G401 (cell line): ENCODE results near the gene GDI1. TPM values are rescaled to one million over a fixed set of nuclear protein-coding genes. Genes with fewer than 3 reads are reported as not detected.
A peak's percentile ranks its signal among the peaks of the same experiment; 100 is the strongest.

Experiments used
- DNase-seq: peaks from one replicate; pipeline ENCODE4 v3.0.0-alpha.2; 2015; ENCODE audit warnings: low spot score
- in situ Hi-C: cut with HindIII; loops from 2 replicates; pipeline ENCODE4 v1.10.0; 2016; ENCODE audit warnings: low sequenced_read_pairs, mixed read lengths
- total RNA-seq: library from RNA; depleted of rRNA; stranded (reverse); fragments of >200 nt; shearing (Covaris generic); gene quantifications from 2 replicates; pipeline ENCODE4 v1.2.3, GENCODE V29; 2014

Gene GDI1
- total RNA-seq, 1 experiment from 2014 or later = 57.6 TPM

GRCh38 chrX:154457491-154458115 lies 20.6 kb downstream of the GDI1 start:
- in situ Hi-C loops = no loop called here
- no peak for DNase-seq

DNA sequence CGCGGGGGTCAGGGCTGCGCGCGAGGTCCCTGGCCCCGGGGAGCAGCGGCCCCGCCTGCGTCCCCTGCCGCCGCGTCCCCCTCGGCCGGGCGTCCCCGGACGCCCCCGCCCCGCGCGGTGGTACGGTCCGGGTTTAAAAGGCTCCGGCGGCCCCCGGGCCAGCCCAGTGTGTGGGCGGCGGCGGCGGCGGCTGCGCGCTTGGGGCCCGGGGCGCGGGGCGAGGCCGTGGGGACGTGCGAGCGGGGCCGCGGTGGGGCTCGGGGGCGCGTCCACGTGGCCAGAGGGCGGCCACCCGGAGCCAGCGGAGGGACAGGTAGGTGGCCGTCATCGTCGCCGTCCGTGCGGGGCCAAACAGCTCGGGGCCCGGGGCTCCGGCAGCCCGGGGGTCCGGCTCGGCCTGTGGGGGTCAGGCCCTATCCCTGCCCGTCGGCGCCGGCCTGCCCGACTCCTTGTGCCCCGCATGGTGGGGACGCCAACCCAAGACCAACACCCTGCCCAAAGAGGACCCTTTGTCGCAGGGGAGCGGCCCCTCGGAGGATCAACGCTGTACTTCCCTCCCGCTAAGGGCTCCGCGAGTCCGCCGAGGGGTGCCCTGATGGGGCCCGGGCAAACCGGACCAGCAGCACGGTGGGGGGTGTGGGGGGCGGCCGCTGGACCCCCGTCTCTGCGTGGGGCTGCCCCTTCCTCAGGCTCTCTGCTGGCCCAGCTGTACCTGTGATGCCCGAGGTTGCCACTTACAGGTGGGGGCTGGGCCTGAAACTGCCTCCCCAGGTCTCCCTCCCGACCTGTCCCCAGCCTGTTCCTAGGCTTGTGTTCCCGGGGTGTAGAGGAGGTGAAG lies 21.4 kb downstream of the GDI1 start, which contains the start of gene PLXNA3:
PLXNA3 (plus strand) TSS at position 166 of the 838 bp plus-strand sequence. CDS start 1,903 bp downstream, outside the sequence.
- in situ Hi-C loops = no loop called here
- DNase-seq = no peak

- in situ Hi-C loops = no loop called here
- DNase-seq = peak; percentile 47
These were observed 22.2 kb downstream of the GDI1 start for GRCh38 chrX:154458954-154459778.

GRCh38 chrX:154459832-154460231 lies 22.9 kb downstream of the GDI1 start:
- in situ Hi-C loops = no loop called here
- no peak for DNase-seq

GRCh38 chrX:154460326-154460725 lies 23.4 kb downstream of the GDI1 start:
- no peak for DNase-seq
- in situ Hi-C loops = no loop called here

GRCh38 chrX:154462396-154462795 lies 25.4 kb downstream of the GDI1 start:
- in situ Hi-C loops = no loop called here
- no peak for DNase-seq

DNA sequence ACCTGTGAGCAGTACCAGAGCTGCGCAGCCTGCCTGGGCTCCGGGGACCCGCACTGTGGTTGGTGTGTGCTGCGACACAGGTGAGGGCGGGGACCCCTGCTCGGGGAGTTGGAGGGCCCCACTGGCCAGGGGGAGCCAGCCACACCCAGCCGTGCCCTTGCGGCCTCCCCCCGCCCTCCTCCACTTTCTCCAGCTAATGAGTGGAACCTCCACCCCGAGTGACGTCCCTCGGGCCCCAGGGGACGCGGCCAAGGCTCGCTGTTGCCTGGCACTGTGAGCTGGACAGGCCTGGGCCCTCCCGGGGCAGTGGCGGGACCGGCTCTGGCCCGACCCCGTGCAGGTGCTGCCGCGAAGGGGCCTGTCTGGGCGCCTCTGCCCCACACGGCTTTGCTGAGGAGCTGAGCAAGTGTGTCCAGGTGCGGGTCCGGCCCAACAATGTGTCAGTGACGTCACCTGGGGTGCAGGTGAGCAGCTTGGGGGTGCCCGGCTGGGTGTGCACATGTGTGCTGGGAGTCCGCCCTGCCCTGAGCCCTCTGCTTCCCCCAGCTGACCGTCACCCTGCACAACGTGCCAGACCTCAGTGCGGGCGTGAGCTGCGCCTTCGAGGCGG lies 26.8 kb downstream of the GDI1 start:
- DNase-seq = no peak
- in situ Hi-C loops = no loop called here

GRCh38 chrX:154464806-154465365 lies 27.9 kb downstream of the GDI1 start:
- DNase-seq = no peak
- in situ Hi-C loops = no loop called here

- in situ Hi-C loops = no loop called here
- no peak for DNase-seq
These were observed 28.6 kb downstream of the GDI1 start for GRCh38 chrX:154465601-154466000.

DNA sequence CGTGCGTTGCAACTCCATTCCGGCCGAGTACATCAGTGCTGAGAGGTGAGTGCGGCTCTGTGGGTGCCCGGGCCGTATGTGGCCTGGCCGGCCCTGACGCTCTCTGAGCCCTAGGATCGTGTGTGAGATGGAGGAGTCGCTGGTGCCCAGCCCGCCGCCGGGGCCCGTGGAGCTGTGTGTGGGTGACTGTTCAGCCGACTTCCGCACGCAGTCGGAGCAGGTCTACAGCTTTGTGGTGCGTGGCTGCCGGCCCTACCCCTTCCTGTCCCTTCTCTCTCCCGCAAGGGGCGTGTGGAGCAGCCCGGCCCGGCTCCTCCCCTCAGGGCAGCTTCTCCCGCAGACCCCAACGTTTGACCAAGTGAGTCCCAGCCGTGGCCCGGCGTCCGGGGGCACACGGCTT lies 29.1 kb downstream of the GDI1 start:
- no peak for DNase-seq
- in situ Hi-C loops = no loop called here

DNA sequence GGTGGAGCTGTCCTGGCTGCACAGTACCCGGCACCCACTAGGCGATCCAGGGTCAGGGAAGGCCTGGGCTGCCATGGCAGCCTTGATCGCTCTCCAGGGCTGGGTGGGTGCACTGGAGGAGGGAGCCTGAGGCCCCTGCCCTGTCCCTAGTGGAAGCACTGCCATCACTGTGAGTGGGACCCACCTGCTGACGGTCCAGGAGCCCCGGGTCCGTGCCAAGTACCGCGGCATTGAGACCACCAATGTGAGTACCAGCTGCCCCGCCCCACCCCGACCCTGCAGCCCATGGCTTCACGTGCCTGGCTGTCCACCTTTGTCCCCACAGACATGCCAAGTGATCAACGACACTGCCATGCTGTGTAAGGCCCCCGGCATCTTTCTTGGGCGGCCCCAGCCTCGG lies 30.0 kb downstream of the GDI1 start:
- in situ Hi-C loops = no loop called here
- DNase-seq = no peak

- in situ Hi-C loops = no loop called here
- DNase-seq = no peak
These were observed 30.6 kb downstream of the GDI1 start for GRCh38 chrX:154467556-154467955.

DNA sequence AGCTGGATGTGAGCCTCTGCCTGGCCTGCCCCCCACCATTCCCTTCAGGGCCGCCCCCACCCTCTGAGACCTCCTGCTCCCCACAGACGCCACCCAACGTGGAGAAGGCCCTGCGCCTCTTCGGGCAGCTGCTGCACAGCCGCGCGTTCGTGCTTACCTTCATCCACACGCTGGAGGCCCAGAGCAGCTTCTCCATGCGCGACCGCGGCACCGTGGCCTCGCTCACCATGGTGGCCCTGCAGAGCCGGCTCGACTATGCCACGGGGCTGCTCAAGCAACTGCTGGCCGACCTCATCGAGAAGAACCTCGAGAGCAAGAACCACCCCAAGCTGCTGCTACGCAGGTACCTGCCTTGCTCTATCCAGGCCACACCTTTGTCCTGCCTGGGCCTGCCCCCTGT lies 31.3 kb downstream of the GDI1 start:
- in situ Hi-C loops = no loop called here
- no peak for DNase-seq

DNA sequence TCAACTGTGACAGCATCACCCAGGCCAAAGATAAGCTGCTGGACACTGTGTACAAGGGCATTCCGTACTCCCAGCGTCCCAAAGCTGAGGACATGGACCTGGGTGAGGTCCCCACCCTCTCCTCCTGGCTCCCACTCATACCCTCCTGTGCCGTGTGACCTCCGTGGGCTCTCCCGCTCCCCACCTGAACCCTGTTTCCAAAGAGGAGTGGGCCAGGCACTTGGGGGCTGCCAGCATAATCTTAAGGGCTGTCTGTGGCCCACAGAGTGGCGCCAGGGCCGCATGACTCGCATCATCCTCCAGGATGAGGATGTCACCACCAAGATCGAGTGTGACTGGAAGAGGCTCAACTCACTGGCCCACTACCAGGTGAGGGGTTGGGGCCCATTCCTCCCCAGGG lies 32.2 kb downstream of the GDI1 start:
- DNase-seq = no peak
- in situ Hi-C loops = no loop called here

GRCh38 chrX:154469880-154470279 lies 32.9 kb downstream of the GDI1 start:
- no peak for DNase-seq
- in situ Hi-C loops = no loop called here

DNA sequence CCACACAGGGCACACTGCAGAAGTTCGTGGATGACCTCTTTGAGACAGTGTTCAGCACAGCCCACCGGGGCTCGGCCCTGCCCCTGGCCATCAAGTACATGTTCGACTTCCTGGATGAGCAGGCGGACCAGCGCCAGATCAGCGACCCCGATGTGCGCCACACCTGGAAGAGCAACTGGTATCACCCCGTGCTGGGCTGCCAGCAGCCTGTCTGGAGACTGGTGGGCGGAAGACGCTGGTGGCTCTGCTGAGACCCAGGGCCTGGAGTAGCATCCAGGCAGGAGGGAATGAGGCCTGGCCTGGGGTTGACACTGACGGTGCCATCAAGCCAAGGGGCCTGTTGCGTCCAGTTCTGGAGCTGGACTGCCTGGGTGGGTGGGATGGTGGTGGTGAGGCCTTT lies 33.5 kb downstream of the GDI1 start:
- DNase-seq = no peak
- in situ Hi-C loops = no loop called here

DNA sequence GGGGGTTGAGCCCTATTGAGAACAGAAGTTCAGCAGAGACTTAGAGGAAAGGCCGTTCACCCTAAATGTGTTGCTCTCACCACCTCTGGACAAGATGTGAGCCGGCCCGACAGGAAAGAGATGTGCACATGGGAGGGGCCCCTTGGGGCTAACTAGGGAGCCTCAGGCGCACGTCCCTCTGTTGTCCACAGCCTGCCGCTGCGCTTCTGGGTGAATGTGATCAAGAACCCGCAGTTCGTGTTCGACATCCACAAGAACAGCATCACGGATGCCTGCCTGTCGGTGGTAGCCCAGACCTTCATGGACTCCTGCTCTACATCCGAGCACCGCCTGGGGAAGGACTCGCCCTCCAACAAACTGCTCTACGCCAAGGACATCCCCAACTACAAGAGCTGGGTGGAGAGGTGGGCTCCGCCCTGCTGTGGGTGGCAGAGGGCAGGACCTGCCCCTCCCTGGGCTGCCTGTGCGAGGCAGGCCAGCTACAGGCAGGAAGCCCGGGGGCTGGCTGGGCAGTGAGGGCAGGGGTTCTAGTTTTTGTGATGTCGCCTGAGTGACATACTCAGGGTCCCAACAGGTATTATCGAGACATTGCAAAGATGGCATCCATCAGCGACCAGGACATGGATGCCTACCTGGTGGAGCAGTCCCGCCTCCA lies 34.1 kb downstream of the GDI1 start:
- in situ Hi-C loops = no loop called here
- no peak for DNase-seq

GRCh38 chrX:154471839-154472684 lies 35.1 kb downstream of the GDI1 start:
- in situ Hi-C loops = no loop called here
- DNase-seq = no peak
